ENCODE results near the gene NIN. TPM values are rescaled to one million over a fixed set of nuclear protein-coding genes. Genes with fewer than 3 reads are reported as not detected.

NIN gene
- total RNA-seq, 1 donor from 2014 or later, result 45.4 TPM

GRCh38 chr14:50796390-50796789 lies 34.6 kb downstream of the NIN start:
- FAIRE-seq (no peak), DNase-seq (ENCODE audit: low read depth) (no peak)
- H3K27ac Mint-ChIP-seq (ENCODE audit: unreplicated experiment), result no peak overlapping the region
- TF ChIP-seq EZH2 (IDR thresholded peaks at IDR 0.05; ENCODE audit: insufficient read depth, low read length) (no peak), CTCF (IDR thresholded peaks at IDR 0.05; ENCODE audit: insufficient read depth, low read depth, low read length) (no peak)
- peaks cover 8% of the 10 kb centered on the region for H3K36me3 Mint-ChIP-seq (ENCODE audit: low read depth, unreplicated experiment)
- H3K4me2 ChIP-seq (ENCODE audit: low read length), result no peak overlapping the region
- H3K9ac ChIP-seq (ENCODE audit: low read length), result no peak overlapping the region
- H3K36me3 ChIP-seq (ENCODE audit: insufficient read depth, low read length), result no peaks in the 10 kb centered on the region
- H3K4me1 ChIP-seq (ENCODE audit: insufficient read depth, low read length), result peaks cover 18% of the 10 kb centered on the region
- H2AFZ ChIP-seq (ENCODE audit: low read depth, low read length), result no peak overlapping the region
- no peaks in the 10 kb centered on the region for H3K27me3 Mint-ChIP-seq (ENCODE audit: low read depth, unreplicated experiment)
- H3K4me3 Mint-ChIP-seq (ENCODE audit: unreplicated experiment), result no peak overlapping the region
- peaks cover 19% of the 10 kb centered on the region for H3K4me1 Mint-ChIP-seq (ENCODE audit: low read depth, unreplicated experiment)
- H3K4me3 ChIP-seq (ENCODE audit: insufficient read depth, low read depth, low read length), result no peak overlapping the region
- no peak overlapping the region for H3K27ac ChIP-seq (ENCODE audit: low read depth, low read length)
- H3K27me3 ChIP-seq (ENCODE audit: insufficient read depth, low read length), result no peaks in the 10 kb centered on the region
- peaks cover 11% of the 10 kb centered on the region for H4K20me1 ChIP-seq (ENCODE audit: insufficient read depth, low read length)
- peaks cover 11% of the 10 kb centered on the region for H3K79me2 ChIP-seq (ENCODE audit: insufficient read depth, low read length)
- no peaks in the 10 kb centered on the region for H3K9me3 ChIP-seq (ENCODE audit: insufficient read depth, low read depth, low read length)
- no peaks in the 10 kb centered on the region for H3K9me3 Mint-ChIP-seq (ENCODE audit: unreplicated experiment)

- no peak for DNase-seq (ENCODE audit: low read depth)
- peaks cover 19% of the 10 kb centered on the region for H3K4me1 Mint-ChIP-seq (ENCODE audit: low read depth, unreplicated experiment)
- H3K27ac Mint-ChIP-seq (ENCODE audit: unreplicated experiment), result peak overlapping the region; percentile 4
- Histone ChIP-seq H3K9me3 (ENCODE audit: insufficient read depth, low read depth, low read length) (no peaks in the 10 kb centered on the region), H3K36me3 (ENCODE audit: insufficient read depth, low read length) (no peaks in the 10 kb centered on the region), H3K4me1 (ENCODE audit: insufficient read depth, low read length) (peaks cover 16% of the 10 kb centered on the region), H3K4me2 (ENCODE audit: low read length) (peak overlapping the region; percentile 8), H3K27me3 (ENCODE audit: insufficient read depth, low read length) (no peaks in the 10 kb centered on the region), H3K79me2 (ENCODE audit: insufficient read depth, low read length) (peaks cover 11% of the 10 kb centered on the region), H3K9ac (ENCODE audit: low read length) (no peak overlapping the region), H3K4me3 (ENCODE audit: insufficient read depth, low read depth, low read length) (no peak overlapping the region), H3K27ac (ENCODE audit: low read depth, low read length) (no peak overlapping the region), H4K20me1 (ENCODE audit: insufficient read depth, low read length) (peaks cover 11% of the 10 kb centered on the region), H2AFZ (ENCODE audit: low read depth, low read length) (no peak overlapping the region)
- H3K4me3 Mint-ChIP-seq (ENCODE audit: unreplicated experiment), result no peak overlapping the region
- TF ChIP-seq EZH2 (IDR thresholded peaks at IDR 0.05; ENCODE audit: insufficient read depth, low read length) (no peak), CTCF (IDR thresholded peaks at IDR 0.05; ENCODE audit: insufficient read depth, low read depth, low read length) (no peak)
- H3K9me3 Mint-ChIP-seq (ENCODE audit: unreplicated experiment), result no peaks in the 10 kb centered on the region
- FAIRE-seq, result no peak
- peaks cover 8% of the 10 kb centered on the region for H3K36me3 Mint-ChIP-seq (ENCODE audit: low read depth, unreplicated experiment)
- H3K27me3 Mint-ChIP-seq (ENCODE audit: low read depth, unreplicated experiment), result no peaks in the 10 kb centered on the region
These were observed 35.1 kb downstream of the NIN start for GRCh38 chr14:50795909-50796308.

GRCh38 chr14:50795142-50795541 lies 35.8 kb downstream of the NIN start:
- Histone ChIP-seq H2AFZ (ENCODE audit: low read depth, low read length) (no peak overlapping the region), H4K20me1 (ENCODE audit: insufficient read depth, low read length) (peaks cover 11% of the 10 kb centered on the region), H3K4me2 (ENCODE audit: low read length) (no peak overlapping the region), H3K9me3 (ENCODE audit: insufficient read depth, low read depth, low read length) (no peaks in the 10 kb centered on the region), H3K36me3 (ENCODE audit: insufficient read depth, low read length) (no peaks in the 10 kb centered on the region), H3K27me3 (ENCODE audit: insufficient read depth, low read length) (no peaks in the 10 kb centered on the region), H3K79me2 (ENCODE audit: insufficient read depth, low read length) (peaks cover 11% of the 10 kb centered on the region), H3K4me3 (ENCODE audit: insufficient read depth, low read depth, low read length) (no peak overlapping the region), H3K27ac (ENCODE audit: low read depth, low read length) (no peak overlapping the region), H3K9ac (ENCODE audit: low read length) (no peak overlapping the region), H3K4me1 (ENCODE audit: insufficient read depth, low read length) (peaks cover 18% of the 10 kb centered on the region)
- DNase-seq (ENCODE audit: low read depth) (no peak), FAIRE-seq (no peak)
- Mint-ChIP-seq H3K4me1 (ENCODE audit: low read depth, unreplicated experiment) (peaks cover 25% of the 10 kb centered on the region), H3K27me3 (ENCODE audit: low read depth, unreplicated experiment) (no peaks in the 10 kb centered on the region), H3K27ac (ENCODE audit: unreplicated experiment) (no peak overlapping the region), H3K4me3 (ENCODE audit: unreplicated experiment) (no peak overlapping the region), H3K36me3 (ENCODE audit: low read depth, unreplicated experiment) (peaks cover 8% of the 10 kb centered on the region), H3K9me3 (ENCODE audit: unreplicated experiment) (no peaks in the 10 kb centered on the region)
- TF ChIP-seq EZH2 (IDR thresholded peaks at IDR 0.05; ENCODE audit: insufficient read depth, low read length) (no peak), CTCF (IDR thresholded peaks at IDR 0.05; ENCODE audit: insufficient read depth, low read depth, low read length) (no peak)

All from astrocyte (in vitro differentiated cells and primary cell).